ENCODE measurements around the gene MRPL24. TPM values are rescaled to one million over a fixed set of nuclear protein-coding genes. Genes with fewer than 3 reads are reported as not detected.

The MRPL24 gene
- total and polyA plus RNA-seq, 9 of the 15 experiments (the other 6 are each of a cell fraction or from before 2014, with no cell fraction given): 74.3 to 267 (median 113) TPM

DNA sequence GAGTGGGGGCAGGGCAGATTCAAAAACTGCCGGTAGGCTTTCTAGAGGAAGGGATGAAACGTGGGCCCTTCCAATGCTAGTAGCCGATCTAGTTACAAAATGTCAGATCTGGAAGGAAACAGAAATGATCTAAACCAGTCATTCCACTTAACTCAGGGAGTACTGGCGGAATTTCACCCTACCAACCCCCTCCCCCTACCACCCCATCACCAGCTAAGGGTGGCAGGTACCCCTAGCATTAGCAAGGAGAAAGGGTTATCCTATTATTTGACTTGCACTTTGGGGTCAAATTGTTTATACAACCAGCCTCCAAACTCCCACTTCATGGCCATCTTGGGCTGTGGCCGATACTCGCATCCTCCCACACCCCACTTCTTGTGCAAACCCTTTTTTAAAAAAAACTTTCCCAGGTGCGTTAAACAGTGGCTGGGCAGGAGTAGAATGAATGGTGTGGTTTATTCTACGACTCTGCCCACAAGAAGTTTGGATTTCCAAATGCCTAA is 644 bp upstream of the MRPL24 start:
- Histone ChIP-seq H3K79me2 (ENCODE audit: control insufficient read depth, insufficient read depth, low read length) (peaks cover 49% of the 10 kb centered on the region), H3K4me1 (replicated peaks in 1 of 2; ENCODE audit: control insufficient read depth in 2 of 2, insufficient read depth in 2 of 2, low read length in 2 of 2) (peaks cover 30 to 32% of the 10 kb centered on the region in 2 experiments), H3K9me3 (replicated peaks; ENCODE audit: control insufficient read depth, insufficient read depth, low read depth, low read length) (no peaks in the 10 kb centered on the region), H3K9ac (ENCODE audit: insufficient read depth in 1 of 2, low read depth in 2 of 2, low read length in 2 of 2) (peak overlapping the region; percentile 53 to 87; a peak in 3 of 4 replicates), H3K9me1 (ENCODE audit: control insufficient read depth, insufficient read depth, low read length) (no peaks in the 10 kb centered on the region), H3K27me3 (ENCODE audit: control insufficient read depth in 2 of 2, insufficient read depth in 2 of 2, low read length in 2 of 2) (no peaks in the 10 kb centered on the region), H3K4me3 (peak overlapping the region; percentile 17), H3K36me3 (ENCODE audit: control insufficient read depth, insufficient read depth, low read length) (peaks cover 79% of the 10 kb centered on the region), H3K4me2 (ENCODE audit: insufficient read depth, low read length) (peak overlapping the region; percentile 72), H4K20me1 (replicated peaks; ENCODE audit: control insufficient read depth, insufficient read depth, low read length) (peaks cover 13% of the 10 kb centered on the region), H3K27ac (ENCODE audit: extremely low read depth, low read depth, low read length) (peak overlapping the region; percentile 82), H2AFZ (ENCODE audit: low read depth, low read length) (peak overlapping the region; percentile 32)
- in situ Hi-C loops (cut with MboI) (loop anchor here (25.0 kb wide), 1 partner anchor 1429 kb away; the partner anchor contains the start of genes FDPS, PKLR and RUSC1), intact Hi-C loops (cut with micrococcal nuclease) (loop anchor here (1.0 kb wide), 2 partner anchors 13 to 26 kb away; partner anchors contain the start of genes ISG20L2, METTL25B and PRCC)
- FAIRE-seq: no peak
- ChIA-PET POLR2A (interaction anchor here (0.6 to 3.1 kb wide), 19 partner anchors 8 to 783 kb away, joined by 3 to 49 read pairs (median 4); partner anchors contain the start of genes HDGF, ISG20L2, METTL25B and NES), CTCF (ENCODE audit: low intra/inter-chr PET ratio) (interaction anchor here (0.7 kb wide), 1 partner anchor 64 kb away, joined by 3 read pairs; no protein-coding TSS in a partner anchor)
- no peak for ATAC-seq
- BruUV-seq (replicated peaks): no TSS peak
- 6% methylated on average over 8 of the region's 8 CpGs for WGBS (ENCODE audit: insufficient coverage, low coverage, missing lambda C conversion rate)
- peak in 1 of 4 experiments; percentile 40 for DNase-seq (ENCODE audit: extremely low read depth in 1 of 4, low spot score in 3 of 4)
- TF ChIP-seq GTF2A2 (tag; IDR thresholded peaks at IDR 0.05) (no peak), POLR2AphosphoS5 (IDR thresholded peaks at IDR 0.05; ENCODE audit: control insufficient read depth, insufficient read depth, low read depth, low read length) (peak; percentile 2; the same call in 1 of the 2 replicates), ZNF121 (CRISPR knock-in tag; conservative IDR thresholded peaks at IDR 0.05) (no peak), STAT5A (IDR thresholded peaks at IDR 0.05; ENCODE audit: borderline replicate concordance, low read length) (0 out of 2 replicates have a peak, but pooled peaks have one; percentile 42), MAFF (IDR thresholded peaks at IDR 0.05; ENCODE audit: low read length) (peak; percentile 18; the same call in 1 of the 2 replicates), PURB (CRISPR knock-in tag; IDR thresholded peaks at IDR 0.05; ENCODE audit: low read depth) (no peak), NBN (IDR thresholded peaks at IDR 0.05; ENCODE audit: low read depth) (0 out of 2 replicates have a peak, but pooled peaks have one; percentile 22), SIN3A (IDR thresholded peaks at IDR 0.05; ENCODE audit: borderline replicate concordance in 2 of 2, control insufficient read depth in 1 of 2, low read depth in 2 of 2, low read length in 2 of 2) (peak in 1 of 2 experiments; percentile 13; a peak in 1 of 4 replicates)
- TF ChIP-seq, protein P1, sequence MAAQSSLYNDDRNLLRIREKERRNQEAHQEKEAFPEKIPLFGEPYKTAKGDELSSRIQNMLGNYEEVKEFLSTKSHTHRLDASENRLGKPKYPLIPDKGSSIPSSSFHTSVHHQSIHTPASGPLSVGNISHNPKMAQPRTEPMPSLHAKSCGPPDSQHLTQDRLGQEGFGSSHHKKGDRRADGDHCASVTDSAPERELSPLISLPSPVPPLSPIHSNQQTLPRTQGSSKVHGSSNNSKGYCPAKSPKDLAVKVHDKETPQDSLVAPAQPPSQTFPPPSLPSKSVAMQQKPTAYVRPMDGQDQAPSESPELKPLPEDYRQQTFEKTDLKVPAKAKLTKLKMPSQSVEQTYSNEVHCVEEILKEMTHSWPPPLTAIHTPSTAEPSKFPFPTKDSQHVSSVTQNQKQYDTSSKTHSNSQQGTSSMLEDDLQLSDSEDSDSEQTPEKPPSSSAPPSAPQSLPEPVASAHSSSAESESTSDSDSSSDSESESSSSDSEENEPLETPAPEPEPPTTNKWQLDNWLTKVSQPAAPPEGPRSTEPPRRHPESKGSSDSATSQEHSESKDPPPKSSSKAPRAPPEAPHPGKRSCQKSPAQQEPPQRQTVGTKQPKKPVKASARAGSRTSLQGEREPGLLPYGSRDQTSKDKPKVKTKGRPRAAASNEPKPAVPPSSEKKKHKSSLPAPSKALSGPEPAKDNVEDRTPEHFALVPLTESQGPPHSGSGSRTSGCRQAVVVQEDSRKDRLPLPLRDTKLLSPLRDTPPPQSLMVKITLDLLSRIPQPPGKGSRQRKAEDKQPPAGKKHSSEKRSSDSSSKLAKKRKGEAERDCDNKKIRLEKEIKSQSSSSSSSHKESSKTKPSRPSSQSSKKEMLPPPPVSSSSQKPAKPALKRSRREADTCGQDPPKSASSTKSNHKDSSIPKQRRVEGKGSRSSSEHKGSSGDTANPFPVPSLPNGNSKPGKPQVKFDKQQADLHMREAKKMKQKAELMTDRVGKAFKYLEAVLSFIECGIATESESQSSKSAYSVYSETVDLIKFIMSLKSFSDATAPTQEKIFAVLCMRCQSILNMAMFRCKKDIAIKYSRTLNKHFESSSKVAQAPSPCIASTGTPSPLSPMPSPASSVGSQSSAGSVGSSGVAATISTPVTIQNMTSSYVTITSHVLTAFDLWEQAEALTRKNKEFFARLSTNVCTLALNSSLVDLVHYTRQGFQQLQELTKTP (IDR thresholded peaks at IDR 0.05; ENCODE audit: low read depth in 1 of 2, partially characterized antibody in 2 of 2): peak in 1 of 2 experiments; percentile 35
- TF ChIP-seq, protein P2, sequence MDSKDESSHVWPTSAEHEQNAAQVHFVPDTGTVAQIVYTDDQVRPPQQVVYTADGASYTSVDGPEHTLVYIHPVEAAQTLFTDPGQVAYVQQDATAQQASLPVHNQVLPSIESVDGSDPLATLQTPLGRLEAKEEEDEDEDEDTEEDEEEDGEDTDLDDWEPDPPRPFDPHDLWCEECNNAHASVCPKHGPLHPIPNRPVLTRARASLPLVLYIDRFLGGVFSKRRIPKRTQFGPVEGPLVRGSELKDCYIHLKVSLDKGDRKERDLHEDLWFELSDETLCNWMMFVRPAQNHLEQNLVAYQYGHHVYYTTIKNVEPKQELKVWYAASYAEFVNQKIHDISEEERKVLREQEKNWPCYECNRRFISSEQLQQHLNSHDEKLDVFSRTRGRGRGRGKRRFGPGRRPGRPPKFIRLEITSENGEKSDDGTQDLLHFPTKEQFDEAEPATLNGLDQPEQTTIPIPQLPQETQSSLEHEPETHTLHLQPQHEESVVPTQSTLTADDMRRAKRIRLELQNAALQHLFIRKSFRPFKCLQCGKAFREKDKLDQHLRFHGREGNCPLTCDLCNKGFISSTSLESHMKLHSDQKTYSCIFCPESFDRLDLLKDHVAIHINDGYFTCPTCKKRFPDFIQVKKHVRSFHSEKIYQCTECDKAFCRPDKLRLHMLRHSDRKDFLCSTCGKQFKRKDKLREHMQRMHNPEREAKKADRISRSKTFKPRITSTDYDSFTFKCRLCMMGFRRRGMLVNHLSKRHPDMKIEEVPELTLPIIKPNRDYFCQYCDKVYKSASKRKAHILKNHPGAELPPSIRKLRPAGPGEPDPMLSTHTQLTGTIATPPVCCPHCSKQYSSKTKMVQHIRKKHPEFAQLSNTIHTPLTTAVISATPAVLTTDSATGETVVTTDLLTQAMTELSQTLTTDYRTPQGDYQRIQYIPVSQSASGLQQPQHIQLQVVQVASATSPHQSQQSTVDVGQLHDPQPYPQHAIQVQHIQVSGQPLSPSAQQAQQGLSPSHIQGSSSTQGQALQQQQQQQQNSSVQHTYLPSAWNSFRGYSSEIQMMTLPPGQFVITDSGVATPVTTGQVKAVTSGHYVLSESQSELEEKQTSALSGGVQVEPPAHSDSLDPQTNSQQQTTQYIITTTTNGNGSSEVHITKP (IDR thresholded peaks at IDR 0.05; ENCODE audit: partially characterized antibody): peak; percentile 18
